Measurements from ENCODE around the gene UPF2.

Gene UPF2

DNA sequence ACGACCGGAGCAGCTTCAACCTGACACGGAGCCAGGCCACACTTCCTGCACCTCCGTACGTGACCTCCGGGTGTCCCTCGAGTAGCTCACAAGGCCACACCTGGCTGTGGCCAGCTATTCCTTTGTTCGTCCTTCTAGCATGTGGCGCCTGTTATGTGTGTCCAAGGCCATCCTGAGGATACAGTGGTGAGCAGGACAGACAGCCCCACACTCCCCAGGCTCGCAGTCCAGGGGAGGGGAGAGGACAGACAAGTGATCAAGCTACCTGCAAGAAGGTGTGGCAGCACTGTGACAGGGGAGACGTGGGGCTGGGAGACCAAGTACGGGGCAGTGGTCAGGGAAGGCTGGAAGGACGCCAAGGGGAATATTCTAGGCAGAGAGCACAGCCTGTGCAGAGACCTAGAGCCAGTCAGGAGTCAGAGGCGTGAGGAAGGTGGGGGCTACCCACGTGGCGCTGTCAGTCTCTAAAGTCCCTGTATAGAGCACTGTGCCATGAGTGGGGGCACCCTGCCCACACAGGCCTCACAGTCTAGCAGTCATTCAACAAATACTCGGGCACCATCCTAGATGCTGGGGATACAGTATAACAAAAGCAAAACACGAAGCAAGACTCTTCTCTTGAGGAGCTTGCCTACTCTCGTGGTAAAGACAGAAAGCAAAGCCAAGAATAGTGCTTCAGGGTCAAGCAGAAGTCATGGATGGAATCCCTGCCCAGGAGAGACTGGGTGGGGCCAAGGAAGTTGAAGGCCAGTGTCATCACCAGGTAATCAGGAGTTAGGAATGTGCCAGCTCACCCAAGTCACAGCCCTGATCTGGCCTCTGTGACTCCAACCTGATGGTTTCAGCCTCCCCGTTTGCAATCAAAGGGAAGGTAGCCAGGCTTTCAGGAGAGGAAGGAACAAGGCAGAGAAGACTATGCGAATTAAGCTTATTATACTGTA, 160.9 kb downstream of the UPF2 start:
- DNase-seq (ENCODE audit: low spot score): peak; percentile 82

DNA sequence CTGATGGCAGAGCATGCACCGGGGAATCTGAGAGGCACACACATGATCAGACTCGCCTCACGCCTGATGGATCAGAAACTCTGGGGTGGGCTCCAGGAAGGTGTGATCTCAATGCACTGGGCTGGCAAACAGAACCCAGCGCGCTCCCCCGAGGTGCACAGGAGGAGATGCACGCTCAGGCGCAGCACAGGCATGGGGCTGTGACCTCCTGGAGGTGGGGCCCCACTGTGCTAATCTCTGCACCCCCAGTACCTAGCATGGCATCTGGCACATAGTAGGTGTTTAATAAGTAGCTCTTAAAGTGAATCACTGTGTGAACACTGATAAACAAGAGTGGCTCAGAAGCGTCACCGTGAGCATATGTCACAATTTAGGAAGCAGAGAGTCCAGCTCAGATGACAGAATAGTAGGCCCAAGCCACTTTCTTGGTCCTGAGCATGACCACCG, 161.6 kb downstream of the UPF2 start:
- DNase-seq (ENCODE audit: low spot score): no peak

DNA sequence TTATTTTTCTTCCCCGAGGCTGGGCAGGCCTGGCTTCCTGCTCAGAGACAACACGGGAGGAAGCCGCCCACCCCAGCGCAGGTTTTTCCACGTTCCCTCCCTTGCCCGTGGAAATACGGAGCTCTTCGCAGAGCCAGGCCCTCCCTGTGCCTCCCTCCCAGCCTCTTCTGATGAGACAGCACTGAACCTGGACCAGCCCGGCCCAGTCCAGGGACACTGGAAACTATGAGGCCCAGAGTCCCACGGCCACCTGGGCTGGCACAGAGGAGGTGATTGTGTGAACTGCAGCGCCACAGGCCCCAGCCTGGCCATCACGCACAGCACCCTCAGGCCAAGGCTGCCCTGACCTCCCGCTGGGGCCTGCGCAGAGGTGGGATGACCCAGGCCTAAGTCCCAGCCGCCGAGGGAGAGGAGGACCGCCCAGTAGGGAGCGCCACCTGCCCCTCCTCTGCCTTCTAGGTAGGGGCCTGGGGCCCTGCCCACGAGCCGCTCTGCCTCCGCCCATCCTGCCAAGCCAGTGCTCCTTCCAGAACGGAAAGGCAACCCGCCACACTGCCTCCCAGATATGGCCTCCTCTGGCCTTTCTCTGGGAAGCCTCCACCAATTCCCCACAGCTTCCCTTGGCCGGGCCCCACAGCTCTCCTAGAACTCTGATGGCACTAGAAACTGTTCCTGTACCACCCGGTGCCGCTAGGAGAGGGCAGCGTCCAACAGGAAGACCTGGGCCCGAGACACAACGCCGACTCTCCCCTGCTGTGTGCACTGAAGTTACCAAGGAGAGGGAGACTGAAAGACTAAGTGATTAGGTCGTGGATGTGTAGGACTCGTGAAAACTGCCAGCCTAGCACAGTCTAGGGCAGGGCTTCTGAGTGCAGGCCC, 162.2 kb downstream of the UPF2 start:
- no peak for DNase-seq (ENCODE audit: low spot score)

DNA sequence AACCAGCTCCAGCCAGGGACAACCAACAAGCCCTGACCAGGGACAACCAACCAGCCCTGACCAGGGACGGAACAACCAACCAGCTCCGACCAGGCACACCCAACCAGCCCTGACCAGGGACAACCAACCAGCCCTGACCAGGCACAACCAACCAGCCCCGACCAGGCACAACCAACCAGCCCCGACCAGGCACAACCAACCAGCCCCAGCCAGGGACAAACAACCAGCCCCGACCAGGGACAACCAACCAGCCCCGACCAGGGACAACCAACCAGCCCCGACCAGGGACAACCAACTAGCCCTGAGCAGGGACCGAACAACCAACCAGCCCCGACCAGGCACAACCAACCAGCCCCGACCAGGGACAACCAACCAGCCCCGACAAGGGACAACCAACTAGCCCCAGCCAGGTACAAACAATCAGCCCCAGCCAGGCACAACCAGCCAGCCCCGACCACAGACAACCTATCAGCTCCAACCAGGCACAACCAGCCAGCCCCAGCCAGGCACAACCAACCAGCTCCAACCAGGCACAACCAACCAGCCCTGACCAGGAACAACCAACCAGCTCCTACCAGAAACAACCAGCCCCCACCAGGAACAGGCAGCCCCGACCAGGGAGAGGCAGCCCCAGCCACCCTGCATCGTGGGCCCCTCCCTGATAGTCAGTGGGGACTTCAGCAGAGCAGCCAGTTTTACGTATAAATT, 163.1 kb downstream of the UPF2 start:
- no peak for DNase-seq (ENCODE audit: low spot score)

DNA sequence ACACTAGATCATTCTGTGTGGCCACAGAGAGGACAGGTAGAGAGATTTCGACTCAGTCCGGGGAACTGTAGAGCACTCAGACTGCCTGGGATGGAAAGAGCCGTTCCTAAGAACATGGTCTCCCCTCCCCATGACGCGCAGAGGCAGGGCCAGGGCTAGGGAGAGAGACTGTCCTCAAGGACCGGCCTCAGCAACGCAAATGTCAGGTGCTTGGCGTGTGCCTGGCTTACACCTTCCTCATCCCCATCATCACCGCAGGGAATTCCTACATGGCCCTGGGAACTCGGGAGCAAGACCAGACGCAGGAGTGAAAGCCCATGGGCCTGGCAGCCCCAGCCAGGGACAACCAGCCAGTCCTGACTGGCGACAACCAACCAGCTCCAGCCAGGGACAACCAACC, 163.8 kb downstream of the UPF2 start:
- DNase-seq (ENCODE audit: low spot score): no peak

- DNase-seq (ENCODE audit: low spot score): no peak
Observed at GRCh38 chr10:11877591-11877905, 165.1 kb downstream of the UPF2 start.

GRCh38 chr10:11876805-11877590, 165.6 kb downstream of the UPF2 start:
- DNase-seq (ENCODE audit: low spot score): no peak

GRCh38 chr10:11876324-11876723, 166.3 kb downstream of the UPF2 start:
- DNase-seq (ENCODE audit: low spot score): no peak

GRCh38 chr10:11875494-11876281, 166.9 kb downstream of the UPF2 start:
- peak; percentile 98 for DNase-seq (ENCODE audit: low spot score)

DNA sequence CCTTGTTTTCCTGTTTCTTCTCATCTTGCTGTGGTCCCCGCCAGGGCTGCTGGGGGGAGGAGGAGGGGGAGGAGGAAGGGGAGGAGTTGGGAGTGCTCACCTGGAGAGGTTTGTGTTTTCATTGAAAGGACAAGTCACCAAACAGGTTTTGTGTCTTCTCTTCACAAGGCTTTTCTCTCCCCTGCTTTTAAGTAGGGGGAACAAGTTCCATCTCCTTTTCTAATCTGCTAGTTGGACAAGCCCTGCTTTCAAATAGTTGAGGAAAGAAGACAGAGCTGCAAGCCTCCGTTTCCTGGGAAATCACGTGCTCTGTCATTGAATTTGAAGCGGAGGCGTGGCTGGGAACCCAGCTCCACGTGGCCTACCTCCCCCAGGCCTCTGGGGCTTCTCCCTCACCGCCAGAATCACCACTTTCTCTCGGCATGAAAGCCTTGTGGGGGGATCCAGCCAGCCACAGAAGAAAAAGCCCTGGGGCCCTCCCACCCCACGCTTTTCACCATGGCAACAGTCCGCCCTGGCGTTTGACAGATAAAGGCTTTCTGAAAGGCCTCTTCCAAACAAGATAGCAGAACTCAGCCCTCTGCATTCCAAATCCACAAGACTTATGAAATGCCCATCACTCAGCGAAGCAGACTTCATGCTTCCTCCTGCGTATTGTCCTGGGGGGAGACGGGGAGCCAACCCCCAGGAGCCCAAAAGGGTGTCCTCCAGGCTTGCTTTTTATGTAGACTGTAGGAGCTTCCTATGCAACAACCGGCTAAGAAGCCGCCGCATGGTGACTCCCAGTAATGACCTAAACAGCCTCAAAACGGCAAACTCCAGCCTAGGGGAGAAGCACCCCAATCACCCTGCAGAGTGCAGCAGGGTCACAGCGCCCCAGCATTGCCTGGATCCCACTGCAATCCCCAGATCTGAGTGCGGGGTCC, 167.8 kb downstream of the UPF2 start:
- peak; percentile 85 for DNase-seq (ENCODE audit: low spot score)

- DNase-seq (ENCODE audit: low spot score): no peak
Observed at GRCh38 chr10:11871466-11871865, 171.1 kb downstream of the UPF2 start.

DNA sequence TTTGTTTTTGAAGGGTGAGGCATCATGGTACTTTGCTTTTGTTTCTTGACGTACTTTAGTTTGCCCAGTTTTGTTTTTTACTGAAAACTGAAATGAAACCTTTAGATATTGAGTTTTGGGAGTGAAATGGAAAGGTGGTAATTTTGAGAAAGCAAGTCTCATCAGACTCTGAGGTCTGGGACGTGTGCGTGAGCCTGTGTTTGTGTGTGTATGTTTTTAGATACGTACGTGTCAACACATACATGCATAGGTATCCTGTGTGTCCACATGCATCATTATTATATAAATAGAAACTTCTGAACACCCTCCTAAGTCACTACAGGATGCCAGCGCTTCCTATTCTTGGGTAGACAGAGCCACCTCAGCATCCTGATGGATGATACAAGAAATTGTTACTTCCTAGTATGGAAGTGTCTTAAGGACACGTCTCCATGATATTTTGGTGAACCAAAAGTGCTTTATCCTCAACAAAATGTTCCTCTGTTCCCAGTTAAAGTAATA, 171.7 kb downstream of the UPF2 start:
- no peak for DNase-seq (ENCODE audit: low spot score)

- DNase-seq (ENCODE audit: low spot score): no peak
Observed at GRCh38 chr10:11870461-11870780, 172.2 kb downstream of the UPF2 start.
